Measurements from ENCODE around the gene ALDH3A1. TPM values are rescaled to one million over a fixed set of nuclear protein-coding genes. Genes with fewer than 3 reads are reported as not detected.

ALDH3A1 gene
- total and polyA plus RNA-seq, 10 of the 15 experiments (the other 5 are each of a cell fraction or from before 2014, with no cell fraction given), result 0.20 TPM; not detected in 9

- TF ChIP-seq PAX8 (IDR thresholded peaks at IDR 0.05) (no peak), BCL3 (IDR thresholded peaks at IDR 0.05; ENCODE audit: borderline replicate concordance, insufficient read depth, low read depth, low read length, poor library complexity, severe bottlenecking) (no peak), PKNOX1 (IDR thresholded peaks at IDR 0.05) (no peak), TCF7 (IDR thresholded peaks at IDR 0.05; ENCODE audit: borderline replicate concordance) (no peak), ATF3 (IDR thresholded peaks at IDR 0.05; ENCODE audit: borderline replicate concordance, extremely low read depth, low read depth, low read length) (no peak), SREBF2 (IDR thresholded peaks at IDR 0.05; ENCODE audit: low read length) (no peak), JUND (IDR thresholded peaks at IDR 0.05; ENCODE audit: low read depth, low read length) (no peak), CTCF (IDR thresholded peaks at IDR 0.05 in 2 of 3, conservative IDR thresholded peaks at IDR 0.05 in 1 of 3; ENCODE audit: control insufficient read depth in 2 of 3, extremely low read depth in 1 of 3, insufficient read depth in 1 of 3, low read depth in 3 of 3, low read length in 3 of 3) (no peak), CREB1 (IDR thresholded peaks at IDR 0.05; ENCODE audit: low read depth) (no peak)
- intact Hi-C loops (cut with micrococcal nuclease; ENCODE audit: unreplicated experiment), result no loop called here
- Histone ChIP-seq H3K79me2 (ENCODE audit: control insufficient read depth, insufficient read depth, low read length) (no peaks in the 10 kb centered on the region), H3K4me3 (no peak overlapping the region), H4K20me1 (ENCODE audit: control insufficient read depth, insufficient read depth) (no peaks in the 10 kb centered on the region), H3K9me3 (replicated peaks; ENCODE audit: control insufficient read depth, insufficient read depth, low read length) (no peaks in the 10 kb centered on the region), H3K9ac (ENCODE audit: control insufficient read depth, insufficient read depth, low read length) (no peak overlapping the region), H2AFZ (ENCODE audit: control insufficient read depth, low read depth, low read length) (no peak overlapping the region), H3K27me3 (replicated peaks in 1 of 2; ENCODE audit: control insufficient read depth in 2 of 2, insufficient read depth in 2 of 2, low read length in 1 of 2) (no peaks in the 10 kb centered on the region), H3K4me2 (ENCODE audit: control insufficient read depth, insufficient read depth) (no peak overlapping the region), H3K36me3 (ENCODE audit: control insufficient read depth in 2 of 2, insufficient read depth in 2 of 2, low read length in 1 of 2) (no peaks in the 10 kb centered on the region), H3K27ac (ENCODE audit: control insufficient read depth, insufficient read depth) (no peak overlapping the region), H3K4me1 (ENCODE audit: control insufficient read depth, insufficient read depth, low read length) (peaks cover 8% of the 10 kb centered on the region)
- in situ Hi-C loops (cut with MboI), result no loop called here
- no TSS peak for BruUV-seq (replicated peaks)
- WGBS (ENCODE audit: insufficient coverage, insufficient replicate concordance, low lambda C conversion rate, missing lambda C conversion rate), result 63% methylated on average over 6 of the region's 6 CpGs
- FAIRE-seq (no peak), DNase-seq (ENCODE audit: low read depth, low spot score) (no peak), ATAC-seq (no peak)
- ChIA-PET RAD21 (ENCODE audit: unreplicated experiment) (no interaction called here), POLR2A (no interaction called here), CTCF (interaction anchor here (1.9 kb wide), 1 partner anchor 260 kb away, joined by 5 read pairs; no protein-coding TSS in a partner anchor), SMC1A (ENCODE audit: uncharacterized antibody, unreplicated experiment) (no interaction called here)
Observed at GRCh38 chr17:19773534-19773933, 25.4 kb upstream of the ALDH3A1 start.

All from GM12878 (cell line).